Left lung (tissue), 10 donors: ENCODE results near the gene AVPR2. TPM values are rescaled to one million over a fixed set of nuclear protein-coding genes. Genes with fewer than 3 reads are reported as not detected.

Experiments
- ATAC-seq: fragments of 200-7000 bp; cut with Tn5 transposase; one replicate; pipeline ENCODE4 v1.9.1; 2020; ENCODE audit warnings: moderate library complexity
- DNase-seq, 4 donors: peaks; one replicate each; pipeline ENCODE4 v3.0.0-alpha.2; 2013 to 2020
- H3K27ac ChIP-seq, 2 donors: fragments of 200-600 bp; sonication (generic) in 1 of 2; one replicate each; pipeline versions ENCODE4 v1.5.0 to v1.8.0; 2020 to 2021
- H3K27me3 ChIP-seq, 2 donors: fragments of 200-600 bp; sonication (generic) in 1 of 2; one replicate each; pipeline versions ENCODE4 v1.5.0 to v1.8.0; 2020 to 2021
- H3K36me3 ChIP-seq, 2 donors: fragments of 200-600 bp; sonication (generic) in 1 of 2; one replicate each; pipeline versions ENCODE4 v1.5.0 to v1.8.0; 2020 to 2021
- H3K4me1 ChIP-seq, 2 donors: fragments of 200-600 bp; one replicate each; pipeline ENCODE4 v1.8.0; 2021
- H3K4me3 ChIP-seq, 2 donors: fragments of 200-600 bp; sonication (generic) in 1 of 2; one replicate each; pipeline versions ENCODE4 v1.5.0 to v1.8.0; 2020 to 2021; ENCODE audit warnings: mild to moderate bottlenecking in 1 of 2
- H3K9me3 ChIP-seq, 2 donors: fragments of 200-600 bp; sonication (generic) in 1 of 2; one replicate each; pipeline versions ENCODE4 v1.5.0 to v1.8.0; 2020 to 2021
- CTCF ChIP-seq, 2 donors: fragments of 200-600 bp; sonication (generic) in 1 of 2; IDR thresholded peaks; one replicate each; pipeline versions ENCODE4 v1.5.0 to v1.8.0; 2021; ENCODE audit warnings: antibody characterized with exemption in 2 of 2
- intact Hi-C, 2 donors: fragments of 100-400 bp; cut with DNase I; formaldehyde crosslinking; loops; one replicate each; pipeline versions ENCODE4 v1.11.2 to v1.14.2; 2022
- polyA plus RNA-seq, 6 donors: library from polyadenylated mRNA; unstranded; fragments of 120-200 nt; gene quantifications; one replicate each; pipeline ENCODE4 v1.2.1, GENCODE V29; 2013; ENCODE audit not compliant: insufficient read length in 6 of 6
- total RNA-seq, 2 donors: library from RNA; stranded (reverse); fragmentation: NEBNext Ultra II Directional; extraction: Animal tissue kit (Norgen Biotek cat#: 25700); gene quantifications; one replicate each; pipeline ENCODE4 v1.2.1, GENCODE V29; 2021
- donor health status: DM: no; HTN: yes; CAD: no.
- donor health status: DM: no; HTN: no; CAD: no.

Gene AVPR2
- total and polyA plus RNA-seq, 8 donors, result 0.52 to 1.3 (median 0.83) TPM

GRCh38 chrX:153885968-153886903 is 18.2 kb upstream of the AVPR2 start, which contains the start of gene L1CAM:
Gene L1CAM, minus strand, starts transcription at chrX:153886173. Its CDS starts 10,337 bp downstream, at chrX:153875836.
- ATAC-seq (peak; percentile 34), DNase-seq (no peak)
- H3K36me3 ChIP-seq, result no peaks in the 10 kb centered on the region
- H3K4me1 ChIP-seq, result peaks cover 0 to 3% of the 10 kb centered on the region in 2 donors
- H3K4me3 ChIP-seq, result no peak within 1 kb of the TSS
- intact Hi-C loops, result no loop called here
- no peaks in the 10 kb centered on the region for H3K9me3 ChIP-seq
- H3K27ac ChIP-seq, result no peak within 1 kb of the TSS
- no peak for TF ChIP-seq CTCF (IDR thresholded peaks at IDR 0.05)
- peaks cover 68% of the 10 kb centered on the region in 2 donors for H3K27me3 ChIP-seq

- Histone ChIP-seq H3K27me3 (peaks cover 62 to 63% of the 10 kb centered on the region in 2 donors), H3K4me3 (no peak overlapping the region), H3K9me3 (no peaks in the 10 kb centered on the region), H3K36me3 (no peaks in the 10 kb centered on the region), H3K27ac (no peak overlapping the region), H3K4me1 (peaks cover 0 to 3% of the 10 kb centered on the region in 2 donors)
- intact Hi-C loops, result no loop called here
- ATAC-seq (no peak), DNase-seq (no peak)
- TF ChIP-seq CTCF (IDR thresholded peaks at IDR 0.05), result no peak
Measured at GRCh38 chrX:153886915-153887314, 17.6 kb upstream of the AVPR2 start.

GRCh38 chrX:153887385-153887784 is 17.1 kb upstream of the AVPR2 start:
- DNase-seq (no peak), ATAC-seq (no peak)
- intact Hi-C loops, result no loop called here
- Histone ChIP-seq H3K36me3 (no peaks in the 10 kb centered on the region), H3K4me1 (peaks cover 0 to 3% of the 10 kb centered on the region in 2 donors), H3K27me3 (peaks cover 58 to 59% of the 10 kb centered on the region in 2 donors), H3K4me3 (no peak overlapping the region), H3K27ac (no peak overlapping the region), H3K9me3 (no peaks in the 10 kb centered on the region)
- no peak for TF ChIP-seq CTCF (IDR thresholded peaks at IDR 0.05)

GRCh38 chrX:153888344-153888743 is 16.1 kb upstream of the AVPR2 start:
- H3K4me1 ChIP-seq, result peaks cover 0 to 3% of the 10 kb centered on the region in 2 donors
- intact Hi-C loops, result no loop called here
- H3K36me3 ChIP-seq, result no peaks in the 10 kb centered on the region
- H3K27me3 ChIP-seq, result peaks cover 48 to 49% of the 10 kb centered on the region in 2 donors
- no peak for TF ChIP-seq CTCF (IDR thresholded peaks at IDR 0.05)
- DNase-seq, result no peak
- H3K27ac ChIP-seq, result no peak overlapping the region
- ATAC-seq, result no peak
- H3K4me3 ChIP-seq, result no peak overlapping the region
- no peaks in the 10 kb centered on the region for H3K9me3 ChIP-seq

GRCh38 chrX:153889123-153889522 is 15.3 kb upstream of the AVPR2 start:
- no peak for TF ChIP-seq CTCF (IDR thresholded peaks at IDR 0.05)
- Histone ChIP-seq H3K27me3 (peaks cover 40 to 41% of the 10 kb centered on the region in 2 donors), H3K36me3 (no peaks in the 10 kb centered on the region), H3K9me3 (no peaks in the 10 kb centered on the region), H3K4me1 (peaks cover 0 to 3% of the 10 kb centered on the region in 2 donors), H3K27ac (no peak overlapping the region), H3K4me3 (no peak overlapping the region)
- DNase-seq (no peak), ATAC-seq (no peak)
- intact Hi-C loops, result no loop called here
